IMR-90 (cell line): ENCODE measurements around the gene CERK. TPM values are rescaled to one million over a fixed set of nuclear protein-coding genes. Genes with fewer than 3 reads are reported as not detected.

Experiments used
- ATAC-seq: fragments of 200-7000 bp; cut with Tn5 transposase; 2 replicates; pipeline ENCODE4 v1.9.1; 2020; ENCODE audit warnings: low read depth, mild to moderate bottlenecking, moderate library complexity
- BruUV-seq: library from RNA; stranded (reverse); fragments of 400-500 nt; replicated peaks from 2 replicates; lab custom pipeline; 2021; lab: Mats Ljungman, UMichigan
- CTCF ChIA-PET: fragments of 300-600 bp; formaldehyde crosslinking; extraction: SDS; loops from one replicate; lab custom pipeline; 2021; ENCODE audit warnings: antibody characterized with exemption; lab: Yijun Ruan, JAX
- POLR2A ChIA-PET: fragments of 300-600 bp; sonication (Branson Sonifier 250); formaldehyde crosslinking; loops from one replicate; lab custom pipeline; 2022; ENCODE audit warnings: antibody characterized with exemption; ENCODE audit not compliant: unreplicated experiment; lab: Charles Lee
- DNase-seq: peaks from one replicate; pipeline ENCODE4 v3.0.0; 2013
- H2AFZ ChIP-seq: replicated peaks from 2 replicates; pipeline ENCODE3; 2013; ENCODE audit warnings: low read length, mild to moderate bottlenecking; ENCODE audit not compliant: poor library complexity
- H2AK5ac ChIP-seq: 2 replicates; pipeline ENCODE4 v1.6.1; 2013; ENCODE audit warnings: low read depth, low read length, inconsistent platforms
- H2AK9ac ChIP-seq: replicated peaks from 2 replicates; pipeline ENCODE3; 2013; ENCODE audit warnings: mild to moderate bottlenecking, low read depth, low read length, moderate library complexity; ENCODE audit not compliant: poor library complexity
- H2BK120ac ChIP-seq: 2 replicates; pipeline ENCODE4 v1.6.1; 2013; ENCODE audit warnings: low read depth, low read length, inconsistent platforms
- H2BK15ac ChIP-seq: 3 replicates; pipeline ENCODE4 v1.6.1; 2013; ENCODE audit warnings: low read depth, low read length, inconsistent platforms
- H2BK20ac ChIP-seq: 2 replicates; pipeline ENCODE4 v1.6.1; 2013; ENCODE audit warnings: low read depth, mild to moderate bottlenecking, inconsistent platforms, low read length, moderate library complexity
- H2BK5ac ChIP-seq: 2 replicates; pipeline ENCODE4 v1.6.1; 2013; ENCODE audit warnings: mild to moderate bottlenecking, low read depth, low read length, inconsistent platforms; ENCODE audit not compliant: poor library complexity, severe bottlenecking
- H3K14ac ChIP-seq: replicated peaks from 2 replicates; pipeline ENCODE4 v1.6.1; 2013; ENCODE audit warnings: low read depth, low read length, inconsistent platforms
- H3K18ac ChIP-seq: 2 replicates; pipeline ENCODE4 v1.6.1; 2013; ENCODE audit warnings: low read depth, low read length, control low read depth
- H3K23ac ChIP-seq: 2 replicates; pipeline ENCODE4 v1.6.1; 2013; ENCODE audit warnings: low read depth, low read length, inconsistent platforms
- H3K27ac ChIP-seq: 2 replicates; pipeline ENCODE4 v1.5.1; 2013; ENCODE audit warnings: mild to moderate bottlenecking, control low read depth, low read length; ENCODE audit not compliant: insufficient read depth
- H3K27me3 ChIP-seq: 2 replicates; pipeline ENCODE4 v1.6.1; 2013; ENCODE audit warnings: low read length; ENCODE audit not compliant: control insufficient read depth, insufficient read depth
- H3K36me3 ChIP-seq: 2 replicates; pipeline ENCODE4 v1.6.1; 2013; ENCODE audit warnings: low read length, mixed read lengths; ENCODE audit not compliant: control insufficient read depth, insufficient read depth
- H3K4ac ChIP-seq: 2 replicates; pipeline ENCODE4 v1.6.1; 2013; ENCODE audit warnings: low read depth, low read length, inconsistent platforms
- H3K4me1 ChIP-seq: 2 replicates; pipeline ENCODE4 v1.6.1; 2013; ENCODE audit warnings: low read length, mixed read lengths; ENCODE audit not compliant: control insufficient read depth, insufficient read depth
- H3K4me2 ChIP-seq: 2 replicates; pipeline ENCODE4 v1.6.1; 2013; ENCODE audit warnings: low read depth, mild to moderate bottlenecking, control low read depth, low read length, moderate library complexity
- H3K4me3 ChIP-seq: 2 replicates; pipeline ENCODE4 v1.5.1; 2013; ENCODE audit warnings: low read depth, mild to moderate bottlenecking, control low read depth, low read length, moderate library complexity; ENCODE audit not compliant: insufficient read depth
- H3K56ac ChIP-seq: 2 replicates; pipeline ENCODE4 v1.6.1; 2013; ENCODE audit warnings: low read length, inconsistent platforms; ENCODE audit not compliant: insufficient read depth; ENCODE audit errors: extremely low read depth
- H3K79me1 ChIP-seq, 2 experiments: 2 replicates each; pipeline ENCODE4 v1.6.1; 2013; ENCODE audit warnings: low read length in 2 of 2, inconsistent platforms in 1 of 2, low read depth in 1 of 2
- H3K9ac ChIP-seq: 2 replicates; pipeline ENCODE4 v1.6.1; 2013; ENCODE audit warnings: low read depth, low read length, control low read depth
- H3K9me1 ChIP-seq: 2 replicates; pipeline ENCODE4 v1.6.1; 2013; ENCODE audit warnings: low read length, inconsistent platforms; ENCODE audit not compliant: insufficient read depth
- H3K9me3 ChIP-seq: 2 replicates; pipeline ENCODE4 v1.6.1; 2013; ENCODE audit warnings: low read length; ENCODE audit not compliant: control insufficient read depth, insufficient read depth
- H4K20me1 ChIP-seq: 2 replicates; pipeline ENCODE4 v1.6.1; 2013; ENCODE audit warnings: low read length, inconsistent platforms; ENCODE audit not compliant: insufficient read depth
- H4K5ac ChIP-seq: 2 replicates; pipeline ENCODE4 v1.6.1; 2013; ENCODE audit warnings: mild to moderate bottlenecking, low read depth, low read length, control low read depth
- H4K8ac ChIP-seq, 2 experiments: 2 replicates each; pipeline ENCODE4 v1.6.1; 2013; ENCODE audit warnings: low read depth in 2 of 2, low read length in 2 of 2, control low read depth in 1 of 2, inconsistent platforms in 1 of 2
- H4K91ac ChIP-seq: 2 replicates; pipeline ENCODE4 v1.6.1; 2013; ENCODE audit warnings: low read depth, low read length, inconsistent platforms; ENCODE audit not compliant: insufficient read depth
- BHLHE40 ChIP-seq: fragments of 150-350 bp; IDR thresholded peaks from 2 replicates; pipeline ENCODE4 v1.6.1; 2016; ENCODE audit warnings: mild to moderate bottlenecking, low read depth, low read length
- CEBPB ChIP-seq: IDR thresholded peaks from 2 replicates; pipeline ENCODE4 v1.6.1; 2012; ENCODE audit warnings: low read depth, low read length, improper control_type of control experiment
- CHD1 ChIP-seq: IDR thresholded peaks from 2 replicates; pipeline ENCODE4 v1.6.1; 2012; ENCODE audit warnings: low read depth, low read length, improper control_type of control experiment
- CTCF ChIP-seq: conservative IDR thresholded peaks from 2 replicates; pipeline ENCODE4 v1.5.1; 2012; ENCODE audit warnings: mild to moderate bottlenecking, low read depth, low read length, improper control_type of control experiment
- ELK1 ChIP-seq: fragments of 150-350 bp; IDR thresholded peaks from 2 replicates; pipeline ENCODE4 v1.6.1; 2016; ENCODE audit warnings: low read depth, mild to moderate bottlenecking, low read length, moderate library complexity, borderline replicate concordance
- FOS ChIP-seq: fragments of 150-350 bp; IDR thresholded peaks from 2 replicates; pipeline ENCODE4 v1.6.1; 2016; ENCODE audit warnings: low read depth, low read length
- MAFK ChIP-seq: IDR thresholded peaks from 2 replicates; pipeline ENCODE4 v1.6.1; 2012; ENCODE audit warnings: low read depth, low read length, improper control_type of control experiment
- MAZ ChIP-seq: IDR thresholded peaks from 2 replicates; pipeline ENCODE4 v1.6.1; 2012; ENCODE audit warnings: low read depth, mild to moderate bottlenecking, low read length, improper control_type of control experiment, moderate library complexity, borderline replicate concordance
- MXI1 ChIP-seq: IDR thresholded peaks from 2 replicates; pipeline ENCODE4 v1.6.1; 2012; ENCODE audit warnings: low read depth, mild to moderate bottlenecking, low read length, moderate library complexity, borderline replicate concordance
- NFE2L2 ChIP-seq: fragments of 150-350 bp; IDR thresholded peaks from 2 replicates; pipeline ENCODE4 v1.6.1; 2016; ENCODE audit warnings: low read depth, mild to moderate bottlenecking, low read length
- POLR2A ChIP-seq: IDR thresholded peaks from 2 replicates; pipeline ENCODE4 v1.6.1; 2012; ENCODE audit warnings: mild to moderate bottlenecking, low read depth, low read length
- RAD21 ChIP-seq: IDR thresholded peaks from 2 replicates; pipeline ENCODE4 v1.6.1; 2012; ENCODE audit warnings: low read length, improper control_type of control experiment
- RCOR1 ChIP-seq: IDR thresholded peaks from 2 replicates; pipeline ENCODE4 v1.6.1; 2012; ENCODE audit warnings: mild to moderate bottlenecking, low read length, improper control_type of control experiment; ENCODE audit not compliant: insufficient replicate concordance
- RFX5 ChIP-seq: IDR thresholded peaks from 2 replicates; pipeline ENCODE4 v1.8.0; 2012; ENCODE audit warnings: low read depth, mild to moderate bottlenecking, low read length, moderate library complexity
- SMC3 ChIP-seq: fragments of 150-350 bp; IDR thresholded peaks from 2 replicates; pipeline ENCODE4 v1.6.1; 2016; ENCODE audit warnings: low read depth, mild to moderate bottlenecking, antibody characterized with exemption, low read length, moderate library complexity
- USF2 ChIP-seq: fragments of 150-350 bp; IDR thresholded peaks from 2 replicates; pipeline ENCODE4 v1.6.1; 2017; ENCODE audit warnings: mild to moderate bottlenecking, antibody characterized with exemption, low read length, low read depth
- WGBS, 2 experiments: methylation state at CpG; one replicate each; pipeline versions ENCODE4 v1.1.5 to v1.1.7; 2013; ENCODE audit warnings: missing lambda C conversion rate in 2 of 2; ENCODE audit not compliant: insufficient read length in 1 of 2; ENCODE audit errors: extremely low coverage in 2 of 2; 5-methylcytosine and 5-hydroxymethylcytosine counted together
- dilution Hi-C: fragments of 300-500 bp; cut with HindIII; formaldehyde crosslinking; loops from one replicate; pipeline ENCODE4 v1.14.3; 2018; ENCODE audit warnings: low sequenced_read_pairs; ENCODE audit not compliant: unreplicated experiment
- in situ Hi-C: fragments of 300-500 bp; cut with MboI; formaldehyde crosslinking; loops from 3 replicates; pipeline ENCODE4 v1.14.3; 2019; ENCODE audit warnings: low sequenced_read_pairs, inconsistent platforms, mixed read lengths
- intact Hi-C: fragments of 100-400 bp; cut with micrococcal nuclease; formaldehyde crosslinking; loops from 2 replicates; pipeline ENCODE4 v1.10.0; 2022
- polyA plus RNA-seq, 3 experiments: library from polyadenylated mRNA; depleted of rRNA; stranded (reverse); fragments of >200 nt; gene quantifications; 2 replicates each; pipeline ENCODE4 v1.2.3, GENCODE V29; 2012; ENCODE audit warnings: low replicate concordance in 1 of 3
- total RNA-seq: library from RNA; depleted of rRNA; stranded (reverse); fragments of >200 nt; gene quantifications from 2 replicates; pipeline ENCODE4 v1.2.3, GENCODE V29; 2012

The CERK gene
- total and polyA plus RNA-seq, 2 of the 4 experiments (the other 2 are of a cell fraction), result 25.3 to 38.7 TPM

DNA sequence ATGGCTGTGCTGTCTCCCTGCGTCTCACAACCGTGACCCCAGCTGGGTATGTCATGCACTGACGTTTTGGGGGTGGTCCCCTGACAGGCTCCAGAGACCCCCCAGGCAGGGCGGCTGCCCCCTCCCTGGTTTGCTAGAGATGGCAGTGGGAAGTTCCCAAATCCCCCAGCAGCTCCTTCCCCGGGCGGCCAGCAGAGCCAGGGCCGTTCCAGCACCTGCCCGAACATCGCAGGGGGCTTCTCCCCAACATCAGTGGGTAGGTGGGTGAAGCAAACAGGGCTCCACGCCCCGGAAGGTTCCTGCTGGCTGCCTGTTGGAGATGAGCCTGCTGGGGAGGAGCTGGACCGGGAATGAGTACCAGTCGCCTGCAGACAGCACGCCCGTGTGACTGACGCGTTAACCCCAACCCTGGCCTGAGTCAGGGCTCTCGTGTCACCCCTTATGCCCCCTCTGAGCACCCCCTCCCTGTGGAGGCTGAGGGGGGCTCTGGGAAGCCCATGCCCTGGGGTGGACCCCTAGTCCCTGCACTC, 72.2 kb downstream of the CERK start:
- TF ChIP-seq RCOR1 (no peak), MAZ (no peak), ELK1 (no peak), RFX5 (no peak), NFE2L2 (no peak), BHLHE40 (no peak), CTCF (no peak), MAFK (no peak), CEBPB (no peak), USF2 (no peak), FOS (no peak), POLR2A (no peak), RAD21 (no peak), SMC3 (no peak), CHD1 (no peak), MXI1 (no peak)
- intact Hi-C loops, result no loop called here
- no CpG with 5 or more reads among the region's 18 CpGs for whole genome bisulfite sequencing, 2 experiments

More for the DNA sequence above, 72.2 kb downstream of the CERK start:
- H4K91ac ChIP-seq, result no peak overlapping the region
- no peak overlapping the region for H2AFZ ChIP-seq
- CTCF ChIA-PET, result no interaction called here
- no peaks in the 10 kb centered on the region for H3K27me3 ChIP-seq
- no peak overlapping the region for H3K14ac ChIP-seq
- no peak overlapping the region for H2BK120ac ChIP-seq
- no peak overlapping the region for H3K4me3 ChIP-seq
- peak overlapping the region; percentile 65 for H2AK9ac ChIP-seq
- in situ Hi-C loops, result no loop called here
- dilution Hi-C loops, result no loop called here
- DNase-seq (no peak), ATAC-seq (no peak)
- no peaks in the 10 kb centered on the region for H3K9me3 ChIP-seq
- H4K8ac ChIP-seq, result no peak overlapping the region
- H3K36me3 ChIP-seq, result peaks cover 54% of the 10 kb centered on the region
- no peak overlapping the region for H3K56ac ChIP-seq
- H4K5ac ChIP-seq, result no peak overlapping the region
- no peak overlapping the region for H3K23ac ChIP-seq
- no peak overlapping the region for H3K9ac ChIP-seq
- H3K4me2 ChIP-seq, result no peak overlapping the region
- POLR2A ChIA-PET, result no interaction called here
- no peak overlapping the region for H3K27ac ChIP-seq
- no peak overlapping the region for H3K18ac ChIP-seq
- H3K4ac ChIP-seq, result no peak overlapping the region
- H3K9me1 ChIP-seq, result peaks cover 2% of the 10 kb centered on the region; the same call in 1 of the 2 replicates
- no peak overlapping the region for H2AK5ac ChIP-seq
- H3K4me1 ChIP-seq, result peaks cover 2% of the 10 kb centered on the region; the same call in 1 of the 2 replicates
- H2BK15ac ChIP-seq, result no peak overlapping the region
- H2BK5ac ChIP-seq, result no peak overlapping the region
- no TSS peak for BruUV-seq
- no peaks in the 10 kb centered on the region for H3K79me1 ChIP-seq
- no peaks in the 10 kb centered on the region for H4K20me1 ChIP-seq
- no peak overlapping the region for H2BK20ac ChIP-seq
